Endothelial cell of hepatic sinusoid (primary cell): Measurements from ENCODE around the gene USP3.

ENCODE experiments used
- in situ Hi-C: cut with HindIII; loops from 2 replicates; pipeline ENCODE4 v1.10.0; 2017; ENCODE audit warnings: low sequenced_read_pairs

USP3 gene

GRCh38 chr15:63504247-63504978 is at the start of gene USP3:
Gene USP3 (plus strand): TSS chr15:63504593. CDS start chr15:63504740, 147 bp downstream.
- in situ Hi-C loops = no loop called here

- in situ Hi-C loops = no loop called here
These were observed 48.1 kb upstream of the USP3 start for GRCh38 chr15:63456258-63456657.

- in situ Hi-C loops = no loop called here
These were observed 47.0 kb upstream of the USP3 start for GRCh38 chr15:63457379-63457778.

- in situ Hi-C loops = no loop called here
These were observed 46.4 kb upstream of the USP3 start for GRCh38 chr15:63458026-63458425.

- in situ Hi-C loops = no loop called here
These were observed 45.5 kb upstream of the USP3 start for GRCh38 chr15:63458794-63459395.

GRCh38 chr15:63460210-63461155 is 43.9 kb upstream of the USP3 start:
- in situ Hi-C loops = no loop called here

- in situ Hi-C loops = no loop called here
These were observed 43.0 kb upstream of the USP3 start for GRCh38 chr15:63461230-63461985.

- in situ Hi-C loops = no loop called here
These were observed 42.3 kb upstream of the USP3 start for GRCh38 chr15:63462088-63462487.

- in situ Hi-C loops = no loop called here
These were observed 41.4 kb upstream of the USP3 start for GRCh38 chr15:63463036-63463435.

GRCh38 chr15:63463793-63464192 is 40.6 kb upstream of the USP3 start:
- in situ Hi-C loops = no loop called here

- in situ Hi-C loops = no loop called here
These were observed 39.3 kb upstream of the USP3 start for GRCh38 chr15:63465104-63465503.

GRCh38 chr15:63466378-63467192 is 37.8 kb upstream of the USP3 start:
- in situ Hi-C loops = no loop called here

- in situ Hi-C loops = no loop called here
These were observed 35.2 kb upstream of the USP3 start for GRCh38 chr15:63469190-63469589.

GRCh38 chr15:63469984-63470383 is 34.4 kb upstream of the USP3 start:
- in situ Hi-C loops = no loop called here

- in situ Hi-C loops = no loop called here
These were observed 31.2 kb upstream of the USP3 start for GRCh38 chr15:63473007-63473748.

GRCh38 chr15:63473749-63473998 is 30.7 kb upstream of the USP3 start:
- in situ Hi-C loops = no loop called here

- in situ Hi-C loops = no loop called here
These were observed 30.2 kb upstream of the USP3 start for GRCh38 chr15:63473999-63474809.

- in situ Hi-C loops = loop anchor here (5.0 kb wide), 1 partner anchor 57 kb away; no protein-coding TSS in a partner anchor
These were observed 29.5 kb upstream of the USP3 start for GRCh38 chr15:63474810-63475316.
